ENCODE measurements around the gene IL17RE. TPM values are rescaled to one million over a fixed set of nuclear protein-coding genes. Genes with fewer than 3 reads are reported as not detected.

The IL17RE gene
- 0.54 TPM in 1 of 2 replicates, not detected in the other for total RNA-seq

GRCh38 chr3:9902372-9903237 lies at the start of gene IL17RE:
Gene IL17RE, plus strand, starts transcription at chr3:9902848. Its CDS starts 85 bp downstream, at chr3:9902933.

GRCh38 chr3:9879830-9880549 lies 22.7 kb upstream of the IL17RE start, which contains the start of gene CIDEC:
Gene CIDEC, minus strand, starts transcription at chr3:9880253. Its CDS starts 1,767 bp downstream, at chr3:9878486.

GRCh38 chr3:9890249-9891071 lies 12.2 kb upstream of the IL17RE start, which contains the start of gene JAGN1:
Gene JAGN1, plus strand, starts transcription at chr3:9890610. Its CDS starts 113 bp downstream, at chr3:9890723.

GRCh38 chr3:9916734-9917680 lies 14.4 kb downstream of the IL17RE start, which contains the start of gene IL17RC:
Gene IL17RC, plus strand, starts transcription at chr3:9917098. Its CDS starts 218 bp downstream, at chr3:9917316.

GRCh38 chr3:9933561-9934234 lies 31.1 kb downstream of the IL17RE start, which contains the start of gene CRELD1:
Gene CRELD1, plus strand, starts transcription at chr3:9933834. Its CDS starts 605 bp downstream, at chr3:9934439.

GRCh38 chr3:9951962-9952805 lies 49.5 kb downstream of the IL17RE start, which contains the start of gene PRRT3:
Gene PRRT3, minus strand, starts transcription at chr3:9952408. Its CDS starts 2,293 bp downstream, at chr3:9950115.

Other genes starting within 250 kb of the IL17RE start
- not detected in 2 replicates for gene CPNE9, start 199.0 kb upstream of the IL17RE start, total RNA-seq
- gene BRPF1, start 171.1 kb upstream of the IL17RE start, total RNA-seq, result 9.6 and 17.3 TPM in 2 replicates
- 9.2 and 16.7 TPM in 2 replicates for gene OGG1, start 152.9 kb upstream of the IL17RE start, total RNA-seq
- gene CAMK1, start 132.9 kb upstream of the IL17RE start, total RNA-seq, result 25.1 and 30.7 TPM in 2 replicates
- gene TADA3, start 110.4 kb upstream of the IL17RE start, total RNA-seq, result 72.1 and 81.6 TPM in 2 replicates
- 222 and 227 TPM in 2 replicates for gene ARPC4, start 109.8 kb upstream of the IL17RE start, total RNA-seq
- 11.8 and 28.5 TPM in 2 replicates for gene TTLL3, start 92.6 kb upstream of the IL17RE start, total RNA-seq
- gene RPUSD3, start 58.8 kb upstream of the IL17RE start, total RNA-seq, result 35.7 and 36.8 TPM in 2 replicates
- gene CIDEC, start 22.6 kb upstream of the IL17RE start, total RNA-seq, result 0.18 TPM in 1 of 2 replicates, not detected in the other
- gene JAGN1, start 12.2 kb upstream of the IL17RE start, total RNA-seq, result 55.6 and 71.6 TPM in 2 replicates
- gene IL17RC, start 14.2 kb downstream of the IL17RE start, total RNA-seq, result 35.4 and 50.9 TPM in 2 replicates
- 23.0 and 26.7 TPM in 2 replicates for gene CRELD1, start 31.0 kb downstream of the IL17RE start, total RNA-seq
- gene PRRT3, start 49.6 kb downstream of the IL17RE start, total RNA-seq, result 2.8 and 3.8 TPM in 2 replicates
- 68.5 and 87.6 TPM in 2 replicates for gene EMC3, start 84.0 kb downstream of the IL17RE start, total RNA-seq
- 2.9 and 12.5 TPM in 2 replicates for gene FANCD2, start 123.6 kb downstream of the IL17RE start, total RNA-seq
- not detected in 2 replicates for gene FANCD2OS, start 205.4 kb downstream of the IL17RE start, total RNA-seq
- gene BRK1, start 212.8 kb downstream of the IL17RE start, total RNA-seq, result 150 and 153 TPM in 2 replicates
- 32.0 and 32.2 TPM in 2 replicates for gene VHL, start 238.9 kb downstream of the IL17RE start, total RNA-seq